ENCODE measurements around the gene ZNF738.
"Not testable (repeated sequence)": the region's sequence is repeated elsewhere in the genome, so short reads cannot be mapped to it uniquely, and the experiment has no call there.

The ZNF738 gene

DNA sequence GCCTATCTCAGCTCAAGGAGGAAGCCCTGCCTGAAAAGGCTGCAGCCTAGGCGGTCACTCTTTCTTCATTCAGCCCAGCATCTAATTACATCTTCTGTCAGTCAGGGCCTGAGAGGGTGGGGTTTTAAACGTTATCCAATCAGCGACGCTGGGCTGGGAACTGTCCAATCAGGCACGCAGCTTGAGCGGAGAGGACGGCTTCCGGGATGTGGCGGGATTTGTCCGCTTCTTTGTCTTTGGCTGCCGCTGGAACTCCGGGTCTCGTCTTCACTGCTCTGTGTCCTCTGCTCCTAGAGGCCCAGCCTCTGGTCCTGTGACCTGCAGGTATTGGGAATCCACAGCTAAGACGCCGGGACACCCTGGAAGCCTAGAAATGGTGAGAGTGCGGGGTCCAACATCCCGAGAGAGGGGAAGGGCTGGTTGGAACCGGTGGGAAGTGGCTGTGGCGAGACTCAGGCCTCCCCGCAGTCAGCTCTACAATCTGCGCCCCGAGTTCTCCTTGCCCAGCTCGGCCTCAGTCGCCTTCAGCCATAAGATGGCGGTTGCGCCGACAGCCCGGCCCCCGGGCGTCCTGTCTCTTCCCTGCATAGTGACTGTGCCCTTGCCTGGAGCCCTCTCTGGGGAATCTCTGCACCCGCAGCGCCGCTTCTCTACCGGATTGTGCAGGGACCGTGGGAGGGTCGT lies at the start of gene ZNF738:
Gene ZNF738, plus strand, starts transcription at position 233 of the 684 bp plus-strand sequence. Its CDS starts 141 bp downstream, at position 374.
- peak; percentile 96 for DNase-seq (ENCODE audit: low spot score)

DNA sequence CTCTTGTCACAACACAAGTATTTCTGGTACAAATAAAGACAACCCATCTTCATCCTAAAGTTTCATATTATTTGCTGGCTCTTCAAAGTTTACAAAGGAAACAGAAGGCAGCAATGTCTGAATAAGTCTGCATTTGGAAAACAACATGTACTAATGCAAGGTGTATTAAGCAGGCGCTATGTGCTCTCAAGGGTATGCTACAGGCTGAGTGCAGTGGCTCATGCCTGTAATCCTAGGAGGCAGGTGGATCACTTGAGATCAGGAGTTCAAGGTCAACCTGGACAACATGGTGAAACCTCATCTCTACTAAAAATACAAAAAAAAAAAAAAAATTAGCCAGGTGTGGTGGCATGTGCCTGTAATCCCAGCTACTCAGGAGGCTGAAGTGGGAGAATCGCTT lies 46.0 kb upstream of the ZNF738 start:
- not testable (repeated sequence) for DNase-seq (ENCODE audit: low spot score)

DNA sequence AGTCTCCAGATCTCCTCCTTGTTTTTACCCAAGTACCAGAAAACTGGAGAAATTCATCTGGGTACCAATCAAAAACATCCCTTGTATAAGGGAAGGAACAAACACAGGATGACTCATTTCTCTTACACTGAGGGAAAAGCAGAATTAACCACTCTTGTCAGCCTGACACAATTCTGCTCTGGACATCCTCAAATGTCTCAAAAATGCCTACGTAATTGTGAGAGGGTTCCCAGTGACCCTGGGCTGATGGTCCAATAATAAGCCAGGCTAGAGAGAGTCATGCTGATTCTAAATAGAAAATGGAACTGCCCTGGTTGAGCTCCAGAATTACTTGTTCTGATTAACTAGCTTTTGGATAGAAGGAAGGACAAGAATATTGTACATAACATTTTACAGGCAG lies 44.1 kb upstream of the ZNF738 start:
- DNase-seq (ENCODE audit: low spot score) = no peak

DNA sequence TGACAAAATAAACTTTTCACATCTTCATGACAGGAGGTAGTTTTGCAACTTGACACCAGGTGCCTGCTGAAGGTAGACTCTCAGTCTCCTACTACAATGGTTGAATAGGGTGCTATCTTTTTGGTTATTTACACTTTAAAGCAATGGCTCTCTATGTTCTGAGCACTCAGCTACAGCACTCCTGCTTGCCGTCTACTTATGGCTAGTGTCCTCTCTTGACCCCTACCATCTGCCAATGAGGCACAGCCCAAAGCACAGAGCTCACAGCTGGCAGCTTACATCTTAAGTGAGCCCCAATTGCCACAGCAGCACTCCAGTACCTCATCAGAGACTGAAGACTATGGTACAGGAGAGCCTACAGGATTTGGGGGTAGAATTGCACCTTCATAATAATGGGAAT lies 41.0 kb upstream of the ZNF738 start:
- no peak for DNase-seq (ENCODE audit: low spot score)

DNA sequence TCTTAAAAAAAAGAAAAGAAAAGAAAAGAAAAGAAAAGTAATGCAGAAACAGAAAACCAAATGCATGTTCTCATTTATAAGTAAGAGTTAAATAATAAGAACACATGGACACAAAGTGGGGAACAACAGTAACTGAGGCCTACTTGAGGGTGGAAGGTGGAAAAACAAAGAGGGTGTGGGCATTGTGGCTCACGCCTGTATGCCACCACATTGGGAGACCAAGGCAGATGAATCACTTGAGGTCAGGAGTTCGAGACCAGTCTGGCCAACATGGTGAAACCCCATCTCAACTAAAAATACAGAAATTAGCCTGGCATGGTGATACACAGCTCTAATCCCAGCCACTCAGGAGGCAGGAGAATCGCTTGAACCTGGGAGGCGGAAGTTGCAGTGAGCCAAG lies 37.7 kb upstream of the ZNF738 start:
- no peak for DNase-seq (ENCODE audit: low spot score)

DNA sequence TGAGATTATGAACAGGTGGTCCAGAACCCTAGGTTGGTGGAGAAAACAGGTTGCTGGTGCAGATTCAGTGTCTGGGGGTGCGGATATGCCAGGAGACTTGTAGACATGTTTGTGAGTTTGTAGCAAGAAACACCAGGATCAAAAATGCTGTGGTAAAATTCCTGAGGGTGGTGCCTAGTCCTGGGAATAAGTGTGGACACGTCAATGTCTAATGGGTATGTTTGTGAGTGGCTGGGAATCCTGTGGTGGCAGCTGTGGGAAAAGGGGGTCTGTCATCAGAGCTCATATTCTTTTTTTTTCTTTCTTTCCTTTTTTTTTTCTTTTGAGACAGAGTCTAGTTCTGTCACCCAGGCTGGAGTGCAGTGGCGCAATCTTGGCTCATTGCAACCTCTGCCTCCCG lies 36.8 kb upstream of the ZNF738 start:
- no peak for DNase-seq (ENCODE audit: low spot score)

DNA sequence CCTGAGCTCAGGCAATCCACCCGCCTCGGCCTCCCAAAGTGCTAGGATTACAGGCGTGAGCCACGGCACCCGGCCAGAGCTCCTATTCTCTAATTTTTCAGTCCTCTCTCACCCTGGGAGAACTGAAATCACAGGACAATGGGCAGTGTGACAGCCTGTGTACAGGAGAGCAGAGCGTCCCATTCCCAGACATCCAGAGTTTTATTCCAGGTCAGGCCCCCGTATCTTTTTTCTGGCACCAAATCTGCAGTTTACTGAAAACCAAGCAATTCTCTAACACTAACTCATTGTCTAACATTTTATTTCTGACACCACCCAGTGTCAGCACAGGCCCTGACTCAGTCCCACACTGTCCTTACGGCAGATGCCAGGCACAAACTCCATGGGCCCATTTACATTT lies 36.3 kb upstream of the ZNF738 start:
- DNase-seq (ENCODE audit: low spot score) = no peak

DNA sequence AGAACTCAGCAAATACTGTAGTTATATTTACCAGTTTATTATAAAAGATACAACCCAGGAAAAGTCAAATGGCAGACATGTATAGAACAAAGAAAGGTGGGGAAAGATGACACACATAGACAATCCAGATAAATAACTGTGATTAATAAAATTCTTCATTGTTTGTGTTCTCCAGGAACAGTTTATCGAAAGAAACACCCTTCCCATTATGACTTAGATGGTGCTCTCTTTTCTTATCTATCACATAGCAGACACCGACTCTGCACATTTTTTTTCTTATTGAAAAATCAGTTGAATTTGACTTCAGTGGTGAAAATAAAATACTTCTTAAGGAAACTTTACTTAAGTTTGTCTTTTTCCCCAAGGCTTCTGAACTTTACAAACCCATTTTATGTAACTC lies 35.8 kb upstream of the ZNF738 start:
- no peak for DNase-seq (ENCODE audit: low spot score)

DNA sequence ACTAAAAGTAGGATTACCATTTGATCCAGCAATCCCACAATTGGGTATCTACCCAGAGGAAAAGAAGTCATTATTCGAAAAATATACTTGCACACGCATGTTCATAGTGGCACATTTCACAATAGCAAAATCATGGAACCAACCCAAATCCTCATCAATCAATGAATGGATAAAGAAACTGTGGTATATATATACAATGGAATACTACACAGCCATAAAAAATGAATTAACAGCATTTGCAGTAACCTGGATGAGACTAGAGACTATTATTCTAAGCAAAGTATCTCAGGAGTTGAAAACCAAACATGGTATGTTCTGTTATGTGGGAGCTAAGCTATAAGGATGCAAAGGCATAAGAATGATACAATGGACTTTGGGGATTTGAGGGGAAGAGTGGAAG lies 32.6 kb upstream of the ZNF738 start:
- DNase-seq (ENCODE audit: low spot score) = no peak

DNA sequence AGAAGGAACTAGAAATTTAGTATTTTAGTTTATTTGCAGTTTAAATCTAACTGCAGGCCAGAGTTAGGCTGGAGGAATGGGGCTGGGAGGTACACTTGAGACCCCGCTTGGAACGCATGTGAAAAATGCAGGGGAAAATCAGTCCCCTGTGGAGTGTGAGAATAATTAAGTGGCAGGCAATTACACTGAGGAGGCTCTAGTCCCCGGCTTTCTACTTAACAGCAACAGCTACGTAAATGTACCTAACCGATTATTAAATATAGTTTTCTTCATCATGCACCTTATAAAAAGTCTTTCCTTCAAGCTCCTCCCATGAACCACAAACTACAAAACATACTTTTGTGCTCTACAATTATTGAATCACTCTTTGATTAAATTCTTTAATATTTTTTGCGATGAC lies 30.4 kb upstream of the ZNF738 start:
- DNase-seq (ENCODE audit: low spot score) = no peak

DNA sequence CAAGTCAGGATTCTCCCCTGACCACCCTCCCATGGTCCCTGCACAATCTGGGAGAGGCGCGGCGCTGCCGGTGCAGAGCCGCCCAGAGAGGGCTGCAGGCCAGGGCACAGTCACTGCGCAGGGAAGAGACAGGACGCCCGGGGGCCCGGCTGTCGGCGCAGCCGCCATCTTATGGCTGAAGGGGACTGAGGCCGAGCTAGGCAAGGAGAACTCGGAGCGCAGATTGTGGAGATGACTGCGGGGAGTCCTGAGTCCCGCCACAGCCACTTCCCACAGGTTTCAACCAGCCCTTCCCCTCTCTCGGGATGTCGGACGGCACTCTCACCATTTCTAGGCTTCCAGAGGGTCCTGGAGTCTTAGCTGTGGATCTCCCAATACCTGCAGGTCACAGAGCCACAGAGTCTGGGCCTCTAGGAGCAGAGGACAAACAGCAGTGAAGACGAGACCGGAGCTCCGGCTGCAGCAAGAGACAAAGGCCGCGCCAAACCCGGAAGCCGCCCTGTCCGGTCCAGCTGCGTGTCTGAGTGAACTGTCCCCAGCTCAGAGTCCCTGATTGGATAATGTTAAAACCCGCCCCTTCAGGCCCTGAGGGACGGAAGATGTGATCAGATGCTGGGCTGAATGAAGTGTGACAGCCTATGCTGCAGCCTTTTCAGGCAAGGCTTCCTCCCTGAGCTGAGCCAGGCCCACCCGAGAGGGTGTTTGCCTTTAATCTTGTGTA lies 29.8 kb upstream of the ZNF738 start, which contains the start of gene ZNF708:
Gene ZNF708, minus strand, starts transcription at position 526 of the 721 bp plus-strand sequence. Its CDS starts 198 bp downstream, at position 328.
- DNase-seq (ENCODE audit: low spot score) = peak; percentile 89

DNA sequence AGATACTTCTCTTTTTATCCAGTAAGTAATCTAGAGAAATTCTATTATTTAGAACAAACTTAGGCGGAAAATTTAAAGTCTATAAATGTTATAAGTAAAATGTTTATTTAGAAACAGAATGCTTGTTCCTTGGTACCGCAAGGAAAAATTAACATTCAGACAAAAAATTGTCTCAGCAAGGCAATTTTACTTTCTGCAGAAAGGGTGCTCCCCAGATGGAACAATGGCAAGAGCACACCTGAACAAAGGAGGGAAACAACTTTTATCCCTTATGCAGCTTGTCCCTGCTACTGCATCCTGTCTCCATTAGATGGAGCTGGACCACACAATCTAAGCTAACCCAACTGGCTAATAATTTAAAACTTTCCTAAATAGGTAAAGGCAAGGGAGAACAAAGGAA lies 23.1 kb upstream of the ZNF738 start:
- no peak for DNase-seq (ENCODE audit: low spot score)

DNA sequence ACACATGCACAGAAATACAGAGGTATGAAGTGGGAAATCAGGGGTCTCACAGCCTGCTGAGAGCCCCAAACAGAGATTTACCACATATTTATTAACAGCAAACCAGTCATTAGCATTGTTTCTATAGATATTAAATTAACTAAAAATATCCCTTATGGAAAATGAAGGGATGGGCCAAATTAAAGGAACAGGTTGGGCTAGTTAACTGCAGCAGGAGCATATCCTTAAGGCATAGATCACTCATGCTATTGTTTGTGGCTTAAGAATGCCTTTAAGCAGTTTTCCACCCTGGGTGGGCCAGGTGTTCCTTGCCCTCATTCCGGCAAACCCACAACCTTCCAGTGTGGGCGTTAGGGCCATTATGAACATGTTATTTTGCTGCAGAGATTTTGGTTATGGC lies 14.0 kb upstream of the ZNF738 start:
- DNase-seq (ENCODE audit: low spot score) = not testable (repeated sequence)

DNA sequence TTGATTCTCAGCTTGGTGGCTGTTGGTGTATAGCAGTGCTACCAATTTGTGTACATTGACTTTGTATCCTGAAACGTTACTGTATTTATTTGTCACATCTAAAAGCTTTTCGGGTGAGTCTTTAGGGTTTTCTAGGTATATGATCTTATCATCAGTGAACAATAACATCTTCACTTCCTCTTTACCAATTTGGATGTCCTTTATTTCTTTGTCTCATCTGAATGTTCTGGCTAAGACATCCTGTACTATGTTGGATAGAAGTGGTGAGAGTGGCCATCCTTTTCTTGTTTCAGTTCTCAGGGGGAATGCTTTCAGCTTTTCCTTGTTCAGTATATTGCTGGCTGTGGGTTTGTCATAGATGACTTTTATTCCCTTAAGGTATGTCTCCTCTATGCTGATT lies 6.0 kb upstream of the ZNF738 start:
- no peak for DNase-seq (ENCODE audit: low spot score)

DNA sequence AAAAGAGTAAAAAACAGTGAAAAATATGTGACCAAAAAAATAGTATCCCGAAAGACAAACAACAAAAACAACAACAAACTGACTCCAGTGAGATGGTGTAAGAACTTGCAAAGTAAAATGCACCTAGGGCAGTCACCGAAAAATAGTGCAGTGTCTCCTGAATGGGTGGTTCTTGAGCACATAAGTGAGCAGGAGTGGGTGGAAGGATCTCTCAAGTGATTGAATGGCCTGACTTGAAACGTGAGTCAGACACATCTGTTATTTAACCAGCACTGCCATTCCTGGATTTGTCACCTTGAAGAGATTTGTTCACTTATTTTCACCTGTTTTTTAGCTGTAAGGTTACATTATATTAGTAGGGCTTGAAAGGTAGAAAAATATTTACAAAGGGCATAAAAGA lies 3.5 kb downstream of the ZNF738 start:
- no peak for DNase-seq (ENCODE audit: low spot score)

DNA sequence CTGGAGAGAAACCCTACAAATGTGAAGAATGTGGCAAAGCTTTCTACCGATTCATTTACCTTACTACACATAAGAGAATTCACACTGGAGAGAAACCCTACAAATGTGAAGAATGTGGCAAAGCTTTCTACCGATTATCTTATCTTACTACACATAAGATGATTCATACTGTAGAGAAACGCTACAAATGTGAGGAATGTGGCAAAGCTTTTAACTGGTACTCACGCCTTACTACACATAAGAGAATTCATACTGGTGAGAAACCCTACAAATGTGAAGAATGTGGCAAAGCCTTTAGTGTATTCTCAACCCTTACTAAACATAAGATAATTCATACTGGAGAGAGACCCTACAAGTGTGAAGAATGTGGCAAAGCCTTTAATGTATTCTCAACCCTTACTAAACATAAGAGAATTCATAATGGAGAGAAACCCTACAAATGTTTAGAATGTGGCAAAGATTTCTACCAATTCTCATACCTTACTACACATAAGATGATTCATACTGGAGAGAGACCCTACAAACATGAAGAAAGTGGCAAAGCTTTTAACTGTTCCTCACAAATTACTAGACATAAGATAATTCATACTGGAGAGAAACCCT lies 25.3 kb downstream of the ZNF738 start:
- no peak for DNase-seq (ENCODE audit: low spot score)

DNA sequence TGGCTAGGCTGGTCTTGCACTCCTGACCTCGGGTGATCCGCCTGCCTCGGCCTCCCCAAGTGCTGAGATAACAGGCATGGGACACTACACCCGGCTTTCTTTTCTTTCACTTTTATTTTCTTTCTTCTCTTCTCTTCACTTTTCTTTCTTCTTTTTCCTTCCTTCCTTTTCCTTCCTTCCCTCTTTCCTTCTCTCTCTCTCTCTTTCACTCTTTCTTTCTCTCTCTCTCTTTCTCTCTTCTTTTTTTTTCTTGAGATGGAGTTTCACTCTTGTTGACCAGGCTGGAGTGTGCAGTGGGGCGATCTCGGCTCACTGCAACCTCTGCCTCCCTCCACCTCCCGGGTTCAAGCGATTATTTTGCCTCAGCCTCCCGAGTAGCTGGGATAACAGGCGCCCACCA lies 37.3 kb downstream of the ZNF738 start:
- DNase-seq (ENCODE audit: low spot score) = no peak

DNA sequence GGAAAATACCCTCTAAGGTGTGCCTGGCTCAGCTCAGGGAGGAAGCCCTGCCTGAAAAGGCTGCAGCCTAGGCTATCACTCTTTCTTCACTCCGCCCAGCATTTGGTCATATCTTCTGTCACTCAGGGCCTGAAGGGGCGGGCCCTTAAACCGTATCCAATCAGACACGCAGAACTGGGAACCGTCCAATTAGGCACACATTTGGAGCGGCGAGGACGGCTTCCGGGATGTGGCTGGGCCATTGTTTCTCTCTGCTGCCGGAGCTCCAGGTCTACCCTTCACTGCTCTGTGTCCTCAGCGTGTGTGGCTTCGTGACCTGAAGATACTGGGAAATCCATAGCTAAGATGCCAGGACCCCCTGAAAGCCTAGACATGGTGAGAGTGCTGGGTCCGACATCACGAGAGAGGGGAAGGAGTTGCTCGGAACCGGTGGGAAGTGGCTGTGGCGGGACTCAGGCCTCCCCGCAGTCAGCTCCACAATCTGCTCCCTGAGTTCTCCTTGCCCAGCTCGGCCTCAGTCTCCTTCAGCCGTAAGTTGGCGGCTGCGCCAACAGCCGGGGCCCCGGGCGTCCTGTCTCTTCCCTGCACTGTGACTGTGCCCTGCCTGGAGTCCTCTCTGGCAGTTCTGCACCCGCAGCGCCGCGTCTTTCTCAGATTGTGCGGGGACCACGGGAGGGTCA lies 38.2 kb downstream of the ZNF738 start, which contains the start of gene ZNF493:
Gene ZNF493, plus strand, starts transcription at position 241 of the 680 bp plus-strand sequence. Its CDS starts 105 bp downstream, at position 346.
- peak; percentile 91 for DNase-seq (ENCODE audit: low spot score)

DNA sequence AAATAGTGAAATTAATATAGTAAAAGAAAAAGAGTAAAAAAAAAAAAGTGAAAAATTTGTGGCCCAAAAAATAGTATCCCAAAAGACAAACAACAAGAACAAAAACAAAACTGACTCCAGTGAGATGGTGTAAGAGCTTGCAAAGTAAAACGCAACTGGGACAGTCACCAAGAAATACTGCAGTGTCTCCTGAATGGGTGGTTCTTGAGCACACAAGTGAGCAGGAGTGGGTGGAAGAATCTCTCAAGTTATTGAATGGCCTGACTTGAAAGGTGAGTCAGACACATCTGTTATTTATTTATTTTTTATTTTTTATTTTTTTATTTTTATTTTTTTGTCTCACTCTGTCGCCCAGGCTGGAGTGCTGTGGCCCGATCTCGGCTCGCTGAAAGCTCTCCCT lies 40.1 kb downstream of the ZNF738 start:
- DNase-seq (ENCODE audit: low spot score) = no peak

DNA sequence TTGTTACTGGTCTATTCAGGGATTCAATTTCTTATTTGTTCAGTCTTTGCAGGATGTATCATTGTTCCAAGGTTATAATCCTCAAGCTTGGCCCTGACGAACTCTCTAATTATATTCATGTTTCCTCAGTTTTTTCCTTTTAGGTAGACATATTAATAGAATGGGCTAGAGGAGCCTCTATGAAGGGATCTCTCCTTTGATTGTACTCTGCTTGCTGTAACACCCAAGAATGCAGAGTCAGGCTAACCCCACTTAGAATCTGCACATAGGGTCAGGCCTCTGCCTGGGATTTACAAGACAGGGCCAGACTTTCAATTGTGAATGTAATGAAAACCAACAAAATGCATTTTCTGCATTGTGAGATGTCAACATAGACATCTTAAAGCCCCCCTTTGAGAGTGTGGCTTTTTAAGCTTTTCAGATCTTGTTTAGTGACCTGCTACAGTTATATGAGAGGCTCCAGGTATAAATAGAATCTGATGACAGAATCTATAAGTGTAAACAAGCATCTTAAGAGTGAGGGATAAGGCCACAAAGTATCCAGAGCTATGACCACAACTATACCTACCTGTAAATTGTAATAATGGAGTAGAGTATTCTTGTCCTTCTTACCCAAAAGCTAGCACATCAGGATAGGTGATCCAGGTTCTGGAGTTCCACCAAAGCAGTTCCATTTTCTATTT lies 43.6 kb downstream of the ZNF738 start:
- DNase-seq (ENCODE audit: low spot score) = no peak

DNA sequence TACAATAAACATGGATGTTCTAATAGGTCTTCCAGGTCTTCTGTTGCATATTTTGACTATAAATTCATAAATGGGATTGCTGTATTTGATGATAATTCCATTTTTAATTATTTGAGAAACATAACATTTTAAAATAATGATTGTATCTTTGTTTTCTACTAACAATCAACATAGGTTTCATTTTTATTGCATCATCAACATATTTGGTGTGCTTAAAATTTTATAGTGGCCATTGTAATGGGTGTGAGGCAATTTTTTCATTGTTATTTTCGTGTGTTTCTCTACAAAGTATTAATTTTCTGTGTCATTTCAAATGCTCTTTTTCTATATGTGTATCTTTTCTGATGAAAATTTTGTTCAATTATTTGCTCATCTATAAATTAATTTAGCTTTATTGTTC lies 51.4 kb downstream of the ZNF738 start:
- no peak for DNase-seq (ENCODE audit: low spot score)

DNA sequence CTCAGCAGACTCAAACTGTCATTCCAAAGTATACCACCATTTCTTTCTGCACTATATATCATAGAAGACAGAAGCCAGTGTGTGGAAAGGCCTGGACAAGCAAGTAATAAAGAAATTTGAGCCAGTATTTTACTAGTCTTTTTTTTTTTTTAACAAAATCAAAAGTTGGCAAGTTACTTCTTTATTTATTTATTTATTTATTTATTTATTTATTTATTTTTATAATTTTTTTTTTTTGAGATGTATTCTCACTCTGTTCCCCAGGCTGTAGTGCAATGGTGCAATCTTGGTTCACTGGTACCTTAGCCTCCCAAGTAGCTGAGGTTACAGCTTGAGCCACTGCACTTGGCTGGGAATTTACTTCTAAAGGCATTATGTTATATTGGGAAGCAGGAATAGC lies 63.4 kb downstream of the ZNF738 start:
- no peak for DNase-seq (ENCODE audit: low spot score)

All from ecto neural progenitor cell (in vitro differentiated cells).